KMS-11 (cell line): ENCODE data around the gene LTB4R2.

Experiments used
- H2AFZ ChIP-seq: fragments of 200-600 bp; sonication (generic); 2 replicates; pipeline ENCODE4 v1.6.1; 2016; ENCODE audit warnings: antibody characterized with exemption, mixed run types, low read depth
- H3K27ac ChIP-seq: fragments of 200-600 bp; sonication (generic); 2 replicates; pipeline ENCODE4 v1.6.1; 2016; ENCODE audit warnings: mild to moderate bottlenecking, mixed run types
- H3K27me3 ChIP-seq: fragments of 200-600 bp; sonication (generic); 2 replicates; pipeline ENCODE4 v1.6.1; 2017; ENCODE audit warnings: mild to moderate bottlenecking, low read depth, mixed run types, moderate library complexity; ENCODE audit not compliant: insufficient read depth
- H3K36me3 ChIP-seq: fragments of 200-600 bp; sonication (generic); 2 replicates; pipeline ENCODE4 v1.6.1; 2017; ENCODE audit warnings: mild to moderate bottlenecking, mixed run types; ENCODE audit not compliant: insufficient read depth
- H3K4me1 ChIP-seq: fragments of 200-600 bp; sonication (generic); 2 replicates; pipeline ENCODE4 v1.6.1; 2016; ENCODE audit warnings: mild to moderate bottlenecking, low read depth, mixed run types; ENCODE audit not compliant: poor library complexity, severe bottlenecking
- H3K4me2 ChIP-seq: fragments of 200-600 bp; sonication (generic); 2 replicates; pipeline ENCODE4 v1.7.0; 2016; ENCODE audit warnings: mild to moderate bottlenecking, mixed run types
- H3K4me3 ChIP-seq: fragments of 200-600 bp; sonication (generic); IDR thresholded peaks from 2 replicates; pipeline ENCODE4 v1.6.1; 2017; ENCODE audit warnings: low read depth, low read length, mixed read lengths; ENCODE audit not compliant: insufficient read depth
- H3K79me2 ChIP-seq: fragments of 200-600 bp; sonication (generic); 2 replicates; pipeline ENCODE4 v1.6.1; 2016; ENCODE audit warnings: low read depth, mixed run types; ENCODE audit not compliant: insufficient read depth
- H3K9ac ChIP-seq: fragments of 200-600 bp; sonication (generic); 2 replicates; pipeline ENCODE4 v1.6.1; 2016; ENCODE audit warnings: mild to moderate bottlenecking, mixed run types
- H4K20me1 ChIP-seq: fragments of 200-600 bp; sonication (generic); 2 replicates; pipeline ENCODE4 v1.6.1; 2016; ENCODE audit warnings: mild to moderate bottlenecking, mixed run types; ENCODE audit not compliant: insufficient read depth
- TF ChIP-seq, protein P1 (sequence below): fragments of 200-600 bp; sonication (generic); conservative IDR thresholded peaks from 2 replicates; pipeline ENCODE4 v1.6.1; 2017; ENCODE audit warnings: low read depth, mild to moderate bottlenecking, antibody characterized with exemption, low read length, moderate library complexity, mixed read lengths

Gene LTB4R2

GRCh38 chr14:24324024-24324423 is 14.1 kb downstream of the LTB4R2 start:
- Histone ChIP-seq H3K79me2 (no peaks in the 10 kb centered on the region), H3K36me3 (no peaks in the 10 kb centered on the region), H3K9ac (no peak overlapping the region), H4K20me1 (no peaks in the 10 kb centered on the region), H3K4me2 (no peak overlapping the region), H2AFZ (no peak overlapping the region), H3K4me3 (no peak overlapping the region), H3K27ac (no peak overlapping the region), H3K4me1 (peaks cover 16% of the 10 kb centered on the region), H3K27me3 (no peaks in the 10 kb centered on the region)
- TF ChIP-seq, protein P1, sequence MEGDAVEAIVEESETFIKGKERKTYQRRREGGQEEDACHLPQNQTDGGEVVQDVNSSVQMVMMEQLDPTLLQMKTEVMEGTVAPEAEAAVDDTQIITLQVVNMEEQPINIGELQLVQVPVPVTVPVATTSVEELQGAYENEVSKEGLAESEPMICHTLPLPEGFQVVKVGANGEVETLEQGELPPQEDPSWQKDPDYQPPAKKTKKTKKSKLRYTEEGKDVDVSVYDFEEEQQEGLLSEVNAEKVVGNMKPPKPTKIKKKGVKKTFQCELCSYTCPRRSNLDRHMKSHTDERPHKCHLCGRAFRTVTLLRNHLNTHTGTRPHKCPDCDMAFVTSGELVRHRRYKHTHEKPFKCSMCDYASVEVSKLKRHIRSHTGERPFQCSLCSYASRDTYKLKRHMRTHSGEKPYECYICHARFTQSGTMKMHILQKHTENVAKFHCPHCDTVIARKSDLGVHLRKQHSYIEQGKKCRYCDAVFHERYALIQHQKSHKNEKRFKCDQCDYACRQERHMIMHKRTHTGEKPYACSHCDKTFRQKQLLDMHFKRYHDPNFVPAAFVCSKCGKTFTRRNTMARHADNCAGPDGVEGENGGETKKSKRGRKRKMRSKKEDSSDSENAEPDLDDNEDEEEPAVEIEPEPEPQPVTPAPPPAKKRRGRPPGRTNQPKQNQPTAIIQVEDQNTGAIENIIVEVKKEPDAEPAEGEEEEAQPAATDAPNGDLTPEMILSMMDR: no peak

DNA sequence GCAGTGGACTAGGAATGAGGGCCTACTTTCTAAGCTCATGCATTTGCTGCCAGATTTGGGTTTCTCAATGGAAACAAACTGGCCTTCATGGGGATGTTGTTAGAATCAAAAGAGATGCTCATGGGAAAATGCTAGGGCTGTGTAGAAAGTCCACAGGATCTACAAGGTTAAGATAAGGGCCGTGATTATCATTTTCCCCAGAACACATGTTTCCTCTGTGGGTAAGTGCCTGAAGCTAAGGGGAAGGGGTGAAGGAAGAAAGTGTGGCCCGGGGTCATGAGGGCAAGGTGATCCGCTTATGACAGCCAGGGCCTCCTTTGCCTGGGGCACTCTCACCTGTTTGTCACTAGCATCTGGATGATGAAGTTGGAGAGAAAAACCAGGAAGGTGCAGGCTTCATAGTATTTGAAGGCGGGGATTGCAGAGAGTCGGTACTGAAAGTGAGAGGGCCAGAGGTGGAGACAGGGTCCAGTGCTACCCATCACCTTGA is 15.1 kb downstream of the LTB4R2 start:
- H3K4me1 ChIP-seq: peaks cover 16% of the 10 kb centered on the region
- H3K27me3 ChIP-seq: no peaks in the 10 kb centered on the region

GRCh38 chr14:24325963-24326362 is 16.0 kb downstream of the LTB4R2 start:
- H3K4me1 ChIP-seq: peaks cover 10% of the 10 kb centered on the region
- H3K27me3 ChIP-seq: no peaks in the 10 kb centered on the region
- no peaks in the 10 kb centered on the region for H3K79me2 ChIP-seq
- H3K9ac ChIP-seq: no peak overlapping the region
- H3K36me3 ChIP-seq: no peaks in the 10 kb centered on the region
- H4K20me1 ChIP-seq: no peaks in the 10 kb centered on the region
- H3K27ac ChIP-seq: no peak overlapping the region
- no peak overlapping the region for H3K4me3 ChIP-seq
- no peak overlapping the region for H3K4me2 ChIP-seq
- no peak overlapping the region for H2AFZ ChIP-seq
- TF ChIP-seq, protein P1: no peak

More for the DNA sequence above, 15.1 kb downstream of the LTB4R2 start:
- H3K79me2 ChIP-seq: no peaks in the 10 kb centered on the region
- H3K4me3 ChIP-seq: no peak overlapping the region
- H3K36me3 ChIP-seq: no peaks in the 10 kb centered on the region
- H3K4me2 ChIP-seq: no peak overlapping the region
- TF ChIP-seq, protein P1: no peak
- no peak overlapping the region for H2AFZ ChIP-seq
- no peak overlapping the region for H3K27ac ChIP-seq
- H3K9ac ChIP-seq: no peak overlapping the region
- H4K20me1 ChIP-seq: no peaks in the 10 kb centered on the region

- no peaks in the 10 kb centered on the region for H3K27me3 ChIP-seq
- no peak overlapping the region for H2AFZ ChIP-seq
- H4K20me1 ChIP-seq: no peaks in the 10 kb centered on the region
- TF ChIP-seq, protein P1: no peak
- H3K27ac ChIP-seq: no peak overlapping the region
- H3K36me3 ChIP-seq: no peaks in the 10 kb centered on the region
- peaks cover under 1% of the 10 kb centered on the region for H3K4me1 ChIP-seq
- no peak overlapping the region for H3K9ac ChIP-seq
- H3K4me3 ChIP-seq: no peak overlapping the region
- H3K4me2 ChIP-seq: no peak overlapping the region
- H3K79me2 ChIP-seq: no peaks in the 10 kb centered on the region
Observed at GRCh38 chr14:24327303-24327702, 17.4 kb downstream of the LTB4R2 start.
